Testis (tissue), 3 donors: ENCODE measurements around the gene SUGP2. TPM values are rescaled to one million over a fixed set of nuclear protein-coding genes. Genes with fewer than 3 reads are reported as not detected.

Experiments
- DNase-seq: peaks from one replicate; pipeline ENCODE4 v3.0.0-alpha.2; 2019
- H3K27ac ChIP-seq, 2 donors: fragments of 200-600 bp; sonication (generic); one replicate each; pipeline ENCODE4 v1.5.1; 2019
- H3K27me3 ChIP-seq: fragments of 200-600 bp; sonication (generic); one replicate; pipeline ENCODE4 v1.5.1; 2019
- H3K36me3 ChIP-seq: fragments of 200-600 bp; sonication (generic); one replicate; pipeline ENCODE4 v1.5.1; 2017; ENCODE audit warnings: low read depth; ENCODE audit errors: missing control alignments
- H3K4me1 ChIP-seq: fragments of 200-600 bp; sonication (generic); one replicate; pipeline ENCODE4 v1.5.1; 2019
- H3K4me3 ChIP-seq, 2 donors: fragments of 200-600 bp; sonication (generic); one replicate each; pipeline ENCODE4 v1.5.1; 2017 to 2019
- H3K9me3 ChIP-seq: fragments of 200-600 bp; sonication (generic); one replicate; pipeline ENCODE4 v1.5.1; 2017
- CTCF ChIP-seq, 3 experiments: fragments of 450-650 bp in 2 of 3; fragments of 200-600 bp in 1 of 3; sonication (generic) in 1 of 3; IDR thresholded peaks; one replicate each; pipeline ENCODE4 v1.5.1; 2016 to 2019; ENCODE audit warnings: antibody characterized with exemption in 3 of 3, mild to moderate bottlenecking in 2 of 3, moderate library complexity in 1 of 3
- POLR2A ChIP-seq: fragments of 450-650 bp; IDR thresholded peaks from one replicate; pipeline ENCODE4 v1.6.1; 2017; ENCODE audit warnings: antibody characterized with exemption, mild to moderate bottlenecking, moderate library complexity
- WGBS, 2 donors: methylation state at CpG; one replicate each; pipeline ENCODE4 v1.1.5; 2018; 5-methylcytosine and 5-hydroxymethylcytosine counted together
- intact Hi-C: fragments of 100-400 bp; cut with DNase I; formaldehyde crosslinking; loops from one replicate; pipeline ENCODE4 v1.15.1; 2023; ENCODE audit warnings: low total_unique reads
- polyA plus RNA-seq: library from polyadenylated mRNA; stranded (reverse); fragments of 350-450 nt; fragmentation: Illumina TruSeq; extraction: RNeasy Lipid Tissue Mini Kit (QIAGEN cat#74804); gene quantifications from one replicate; pipeline ENCODE4 v1.2.3, GENCODE V29; 2014; ENCODE audit warnings: low read depth, low replicate concordance; ENCODE audit not compliant: insufficient read depth
- total RNA-seq, 2 donors: library from RNA; depleted of rRNA; stranded (reverse); fragments of >200 nt; gene quantifications; one replicate each; pipeline ENCODE4 v1.2.3, GENCODE V29; 2016

The SUGP2 gene
- total and polyA plus RNA-seq, 3 donors from 2014 or later, result 176 to 331 (median 254) TPM

DNA sequence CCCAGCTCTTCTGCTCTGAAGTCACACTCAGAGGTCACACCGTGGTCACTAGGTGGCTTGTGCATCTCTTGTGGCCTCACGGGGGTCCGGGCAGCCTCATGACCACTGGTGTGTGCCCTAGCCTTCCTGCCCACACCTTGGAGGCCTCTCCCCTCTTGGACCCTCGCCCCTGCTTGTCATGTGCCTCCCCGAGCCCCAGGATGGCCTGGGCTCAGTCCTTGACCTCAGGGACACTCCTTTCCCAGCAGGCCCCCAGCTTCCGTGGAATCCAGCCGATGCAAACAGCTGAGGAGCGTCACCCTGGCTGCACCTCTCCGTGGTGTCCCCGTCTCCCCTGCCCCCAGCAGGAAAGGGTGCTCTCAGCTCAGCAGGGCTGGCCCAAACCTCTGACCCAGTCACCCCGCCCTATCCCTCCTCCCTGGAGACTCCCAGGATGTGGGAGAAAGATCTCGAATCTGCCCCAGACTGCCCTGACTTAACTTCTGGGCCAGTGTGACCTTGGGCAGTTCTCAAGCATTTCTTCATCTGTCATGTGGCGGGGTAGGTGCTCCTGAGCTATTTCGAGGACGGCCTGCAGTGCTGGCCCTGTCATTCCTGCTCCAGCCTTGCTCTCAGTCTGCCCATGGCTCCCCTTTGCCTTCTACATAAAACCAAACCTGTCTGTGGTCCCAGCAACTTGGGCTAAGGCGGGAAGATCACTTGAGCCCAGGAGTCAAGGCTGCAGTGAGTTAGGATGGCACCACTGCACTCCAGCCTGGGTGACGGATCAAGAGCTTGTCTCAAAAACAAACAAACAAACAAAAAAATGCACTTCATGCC is 25.9 kb upstream of the SUGP2 start:
- WGBS, 2 donors, result 57 to 60% methylated on average over 10 to 17 of the region's 17 CpGs
- peak overlapping the region in 1 of 2 donors; percentile 19 for H3K27ac ChIP-seq
- H3K4me1 ChIP-seq, result peaks cover 16% of the 10 kb centered on the region
- H3K9me3 ChIP-seq, result no peaks in the 10 kb centered on the region
- peak; percentile 58 for DNase-seq
- H3K4me3 ChIP-seq, result no peak overlapping the region
- intact Hi-C loops, result no loop called here
- H3K36me3 ChIP-seq, result no peaks in the 10 kb centered on the region
- TF ChIP-seq CTCF (IDR thresholded peaks at IDR 0.05) (no peak), POLR2A (no peak)
- no peaks in the 10 kb centered on the region for H3K27me3 ChIP-seq

GRCh38 chr19:19057720-19058119 is 24.4 kb upstream of the SUGP2 start:
- Histone ChIP-seq H3K9me3 (no peaks in the 10 kb centered on the region), H3K27ac (no peak overlapping the region), H3K4me3 (no peak overlapping the region), H3K4me1 (peaks cover 12% of the 10 kb centered on the region), H3K36me3 (no peaks in the 10 kb centered on the region), H3K27me3 (no peaks in the 10 kb centered on the region)
- no peak for TF ChIP-seq POLR2A
- no peak for TF ChIP-seq CTCF (IDR thresholded peaks at IDR 0.05)
- no peak for DNase-seq
- WGBS, 2 donors, result 90 to 93% methylated on average over 5 to 7 of the region's 7 CpGs
- intact Hi-C loops, result no loop called here

DNA sequence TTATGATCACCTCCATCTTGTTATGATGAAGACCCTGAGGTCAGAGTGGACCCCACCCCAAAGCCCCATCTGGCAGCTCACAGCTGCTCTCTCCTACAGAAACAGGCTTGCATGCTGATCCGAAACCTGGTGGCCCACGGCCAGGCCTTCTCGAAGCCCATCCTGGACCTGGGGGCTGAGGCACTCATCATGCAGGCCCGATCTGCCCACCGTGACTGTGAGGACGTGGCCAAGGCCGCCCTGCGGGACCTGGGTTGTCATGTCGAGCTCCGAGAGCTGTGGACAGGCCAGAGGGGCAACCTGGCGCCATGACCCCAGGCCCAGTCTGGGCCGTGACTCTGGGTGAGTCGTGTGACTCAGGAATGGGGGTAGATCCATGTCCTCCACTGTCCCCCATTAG is 24.0 kb upstream of the SUGP2 start:
- no peaks in the 10 kb centered on the region for H3K9me3 ChIP-seq
- intact Hi-C loops, result no loop called here
- DNase-seq, result no peak
- TF ChIP-seq CTCF (IDR thresholded peaks at IDR 0.05), result no peak
- no peak for TF ChIP-seq POLR2A
- no peak overlapping the region for H3K4me3 ChIP-seq
- no peaks in the 10 kb centered on the region for H3K36me3 ChIP-seq
- H3K27me3 ChIP-seq, result no peaks in the 10 kb centered on the region
- H3K27ac ChIP-seq, result no peak overlapping the region
- H3K4me1 ChIP-seq, result peaks cover 11% of the 10 kb centered on the region
- 86 to 87% methylated on average over 6 to 13 of the region's 13 CpGs for WGBS, 2 donors

DNA sequence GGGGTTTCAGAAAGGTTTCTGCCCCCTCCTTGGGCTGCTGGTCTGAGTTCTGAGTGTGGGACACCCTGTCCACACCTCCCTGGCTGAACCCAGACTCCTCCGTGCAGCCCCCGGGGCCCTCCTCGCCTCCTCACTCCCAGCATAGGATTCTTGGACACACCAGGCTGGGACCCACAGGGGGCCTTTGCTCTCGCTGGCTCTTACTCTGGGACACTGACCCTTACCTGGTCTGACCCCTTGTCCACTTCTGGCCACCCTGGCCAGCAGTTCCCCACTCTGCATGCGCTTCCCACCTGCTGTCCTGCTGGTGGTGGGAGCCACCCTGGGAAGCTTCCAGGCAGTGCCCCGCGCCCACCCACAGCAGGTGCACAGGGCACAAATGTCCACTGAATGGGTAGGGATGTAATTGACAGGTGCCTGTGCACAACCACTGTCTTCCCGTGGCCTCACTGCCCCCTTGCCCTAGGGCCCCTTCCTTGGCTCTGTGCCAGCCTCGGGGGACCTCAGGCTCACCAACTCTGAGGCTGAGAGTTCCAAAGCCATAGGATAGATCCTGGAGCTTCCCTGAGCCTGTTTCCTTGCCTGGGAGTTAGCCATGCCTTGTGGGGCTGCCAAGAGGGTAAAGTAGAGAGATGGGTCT is 23.4 kb upstream of the SUGP2 start:
- Histone ChIP-seq H3K36me3 (no peaks in the 10 kb centered on the region), H3K27ac (no peak overlapping the region), H3K4me1 (peaks cover 11% of the 10 kb centered on the region), H3K9me3 (no peaks in the 10 kb centered on the region), H3K4me3 (no peak overlapping the region), H3K27me3 (no peaks in the 10 kb centered on the region)
- TF ChIP-seq POLR2A, result no peak
- TF ChIP-seq CTCF (IDR thresholded peaks at IDR 0.05), result no peak
- DNase-seq, result no peak
- intact Hi-C loops, result no loop called here
- 79 to 93% methylated on average over 4 to 9 of the region's 9 CpGs for WGBS, 2 donors
